CD4-positive, alpha-beta T cell treated with Interleukin-6 for 4 hours (primary cell): ENCODE measurements around the gene PRDM15.

Source experiments
- DNase-seq: peaks from one replicate; pipeline ENCODE4 v3.0.0-alpha.2; 2020; ENCODE audit warnings: mixed read lengths

The PRDM15 gene

DNA sequence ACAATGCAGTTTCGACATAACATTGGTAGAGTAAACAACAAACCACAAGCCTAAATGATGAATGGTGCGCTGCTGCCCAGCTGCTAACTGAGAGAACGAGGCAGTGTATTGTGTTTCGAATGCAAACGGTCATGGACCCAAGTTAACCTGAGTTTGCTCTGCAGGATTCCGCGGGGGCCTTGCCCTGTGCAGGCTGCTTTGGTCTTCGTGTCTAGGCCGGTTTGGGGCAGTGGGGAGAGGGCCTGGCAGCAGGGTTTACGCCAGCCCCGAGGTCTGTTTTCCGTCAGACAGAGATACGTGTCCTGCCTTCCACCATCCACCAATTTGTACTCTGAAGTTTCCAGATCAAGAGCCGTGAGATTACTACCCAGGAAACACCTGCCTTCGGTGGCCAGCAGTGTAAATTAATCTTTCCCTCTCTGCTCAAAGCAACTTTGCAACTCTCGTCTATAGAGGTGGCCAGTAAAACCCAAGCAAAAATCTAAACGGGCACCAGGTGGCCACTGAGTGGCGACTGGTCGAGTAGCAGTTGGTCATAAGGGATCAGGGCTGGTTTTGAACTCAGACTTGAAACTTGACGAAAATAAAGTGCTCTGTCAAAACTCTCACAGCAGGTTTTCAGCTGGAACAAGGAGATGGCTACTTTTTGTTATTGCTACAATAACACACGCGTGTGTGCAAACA lies 6.3 kb upstream of the PRDM15 start:
- no peak for DNase-seq

DNA sequence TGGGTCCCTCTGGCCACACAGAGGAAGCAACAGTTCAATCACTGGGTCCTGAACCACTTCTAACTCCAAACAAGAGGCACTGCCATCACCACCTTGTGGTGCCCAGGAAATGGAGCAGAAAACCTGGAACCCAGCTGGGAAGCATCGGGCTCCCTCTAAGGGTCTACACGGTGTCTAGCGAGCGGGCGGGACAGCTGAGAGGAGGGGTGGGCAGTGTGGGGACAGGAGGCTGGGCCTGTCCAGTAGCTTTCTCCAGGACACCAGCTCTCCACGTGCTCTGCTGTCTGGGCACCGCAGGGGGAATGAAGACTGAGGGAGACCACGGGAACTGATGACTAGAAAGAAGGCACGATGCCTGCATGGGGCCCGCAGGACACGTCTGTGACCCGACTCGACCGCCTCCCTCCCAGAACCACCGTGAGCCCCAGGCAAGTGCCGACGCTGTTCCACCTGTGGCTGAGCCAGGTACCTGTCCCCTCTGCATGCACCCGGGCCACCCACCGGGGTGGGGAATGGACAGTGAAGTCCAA lies 5.4 kb upstream of the PRDM15 start:
- DNase-seq = no peak

DNA sequence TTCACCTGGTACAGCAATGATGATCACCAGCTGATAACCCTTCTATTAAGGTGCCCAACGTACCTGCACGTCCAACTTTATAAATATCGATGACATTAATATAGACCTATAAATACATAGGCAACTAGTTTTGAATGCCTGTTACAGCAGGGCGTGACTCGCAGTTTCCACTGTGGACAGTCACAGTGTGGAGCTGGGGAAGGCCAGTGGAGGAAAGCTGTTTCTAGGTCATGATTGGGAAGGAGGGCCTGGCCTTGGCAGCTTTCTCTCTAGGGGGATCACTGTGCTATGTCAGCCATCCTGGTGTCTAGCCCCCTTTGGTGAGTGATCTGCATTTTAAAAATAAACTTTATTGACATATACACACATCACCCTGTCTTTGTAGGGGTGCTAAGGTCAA lies 4.4 kb upstream of the PRDM15 start:
- no peak for DNase-seq

DNA sequence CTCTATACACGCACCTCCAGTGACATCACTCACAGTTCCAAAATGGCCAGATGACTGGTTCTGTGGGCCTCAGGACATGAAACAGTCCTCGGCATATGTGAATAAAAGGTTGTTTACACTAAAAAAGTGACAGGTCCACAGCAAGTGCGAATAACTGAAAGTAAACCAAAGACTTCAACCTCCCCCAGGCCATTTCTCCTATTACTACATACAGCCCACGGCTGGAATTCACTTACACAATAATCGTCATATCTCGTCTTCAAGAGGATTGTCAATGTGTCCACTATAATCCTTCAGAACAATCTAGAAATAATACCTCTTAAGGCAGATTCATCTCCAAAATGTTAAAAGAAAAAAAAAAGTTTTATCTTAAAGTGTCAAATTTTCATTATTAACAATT lies 1.9 kb upstream of the PRDM15 start:
- no peak for DNase-seq

DNA sequence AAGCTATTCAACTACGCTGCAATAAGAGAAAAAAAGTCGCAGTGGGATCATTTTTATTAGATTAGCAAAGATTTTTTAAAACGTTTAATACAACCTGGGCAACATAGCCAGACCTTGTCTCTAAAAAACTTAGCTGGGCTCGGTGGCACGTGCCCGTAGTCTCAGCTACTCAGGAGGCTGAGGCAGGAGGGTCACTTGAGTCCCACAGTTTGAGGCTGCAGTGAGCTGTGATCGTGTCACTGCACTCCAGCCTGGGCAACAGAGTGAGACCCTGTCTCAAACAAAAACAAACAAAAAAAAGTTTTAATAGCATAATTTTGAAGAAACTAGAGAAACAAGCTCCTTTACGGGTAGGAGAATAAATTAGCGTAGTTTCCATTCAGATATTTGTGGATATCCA lies 1.0 kb upstream of the PRDM15 start:
- DNase-seq = no peak

DNA sequence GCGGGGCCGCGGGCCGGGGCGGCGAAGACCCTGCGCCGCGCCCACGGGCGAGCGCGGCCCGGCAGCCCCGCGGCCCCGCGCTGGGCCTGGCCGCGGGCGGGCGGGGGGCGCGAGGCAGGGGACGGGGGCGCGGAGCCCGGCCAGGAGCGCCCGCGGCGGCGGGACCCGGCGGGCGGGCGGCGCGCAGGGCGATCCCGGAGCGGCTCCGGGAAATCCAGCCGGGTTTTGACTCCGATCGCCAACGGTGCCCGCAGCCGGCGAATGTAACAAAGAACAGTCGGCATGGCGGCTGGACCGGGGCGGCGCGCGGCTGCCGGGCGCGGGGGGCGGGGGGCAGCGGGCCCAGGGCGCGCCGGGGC lies 334 bp downstream of the PRDM15 start:
- peak; percentile 81 for DNase-seq

DNA sequence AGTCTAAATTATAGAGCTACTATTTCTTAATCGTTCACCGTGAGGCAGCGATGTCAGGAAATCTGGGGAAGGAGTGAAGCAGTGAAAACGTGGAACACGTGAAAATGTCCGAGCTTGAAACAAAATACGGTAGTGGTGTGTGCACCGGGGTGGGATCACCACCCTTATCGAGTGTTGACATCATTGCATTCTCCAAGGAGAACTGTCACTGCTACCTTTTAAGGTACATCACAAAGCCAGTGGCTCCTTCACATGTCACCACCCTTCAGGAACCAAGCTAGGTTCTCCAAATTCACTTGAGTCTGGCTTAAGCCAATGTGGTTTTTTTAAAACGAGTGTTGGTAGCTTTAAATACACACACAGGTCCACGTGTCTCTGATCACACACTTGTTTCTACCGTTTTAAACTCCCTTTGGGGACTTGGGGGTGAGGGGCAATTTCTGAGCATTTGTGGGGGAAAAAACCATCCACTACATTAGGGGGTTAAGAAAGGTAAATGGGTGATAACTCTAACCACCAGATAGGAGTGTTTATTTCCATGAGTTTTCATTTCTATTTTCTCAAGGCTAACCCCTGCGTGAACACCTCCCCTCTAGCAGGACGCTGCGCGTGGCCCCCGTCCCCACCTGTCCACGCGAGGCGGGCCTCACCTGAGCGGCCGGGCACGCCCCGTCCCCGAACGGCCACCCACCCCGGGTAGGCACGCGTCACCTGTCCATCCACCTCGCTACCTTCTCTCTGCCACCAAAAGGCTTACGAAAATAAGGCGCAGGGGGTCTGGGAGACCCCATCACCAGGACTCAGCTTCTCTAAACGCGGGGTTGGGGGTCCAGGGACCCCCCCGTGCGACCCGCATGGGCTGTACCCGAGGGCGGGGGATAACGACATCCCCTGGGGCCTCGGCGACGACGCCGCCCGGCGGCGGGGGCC lies 978 bp downstream of the PRDM15 start:
- DNase-seq = peak; percentile 46

DNA sequence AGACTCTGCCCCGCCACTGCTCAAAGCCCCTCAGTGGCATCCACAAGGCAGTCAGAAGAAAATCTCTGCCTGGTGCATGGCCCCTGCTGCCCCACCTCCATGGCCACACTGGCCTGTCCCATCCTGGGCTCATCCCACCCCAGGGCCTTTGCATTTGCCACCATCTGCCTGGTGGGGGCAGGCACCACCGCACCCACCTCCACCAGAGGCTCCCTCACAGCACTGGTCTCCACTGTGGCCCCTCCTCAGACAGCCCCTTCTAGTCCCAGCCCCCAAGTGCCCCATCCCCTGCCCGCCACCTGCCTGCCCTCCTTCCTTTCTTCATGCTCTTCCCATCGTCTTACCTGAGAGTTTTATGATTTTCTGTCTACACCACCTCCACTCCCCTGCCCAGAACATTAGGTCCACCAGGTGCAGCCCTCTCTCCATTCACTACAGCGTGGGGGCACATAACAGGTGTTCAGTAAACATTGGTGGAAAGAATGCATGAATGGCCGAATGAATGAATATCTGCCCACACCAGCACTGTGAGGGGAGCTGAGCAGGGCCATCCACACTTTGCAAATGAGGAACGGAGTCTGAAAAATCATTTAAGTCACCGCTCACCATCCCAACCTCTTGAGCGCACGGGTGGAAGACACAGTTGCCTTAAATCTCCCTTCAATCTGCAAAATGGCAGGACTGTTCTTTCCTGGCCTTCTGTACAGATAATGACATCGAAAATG lies 2.1 kb downstream of the PRDM15 start:
- DNase-seq = no peak

DNA sequence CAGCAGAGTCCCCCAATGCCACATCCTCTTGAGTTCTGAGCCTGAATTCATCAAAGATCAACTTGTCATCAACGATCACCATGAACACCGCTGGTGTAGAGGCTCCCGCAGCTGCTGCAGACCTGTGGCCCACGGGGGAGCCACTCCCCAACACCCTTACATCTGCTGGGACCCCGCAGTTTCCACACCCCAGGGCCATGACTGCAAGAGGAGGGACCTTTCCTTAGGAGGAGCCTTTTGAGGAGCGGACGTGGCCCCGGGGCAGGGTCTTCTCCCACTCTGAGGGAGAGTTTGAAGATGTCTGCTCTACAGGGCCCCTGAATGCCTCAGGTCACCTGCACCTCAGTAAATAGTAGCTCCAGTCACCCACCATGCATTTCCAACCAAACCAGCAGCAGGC lies 2.7 kb downstream of the PRDM15 start:
- DNase-seq = no peak

DNA sequence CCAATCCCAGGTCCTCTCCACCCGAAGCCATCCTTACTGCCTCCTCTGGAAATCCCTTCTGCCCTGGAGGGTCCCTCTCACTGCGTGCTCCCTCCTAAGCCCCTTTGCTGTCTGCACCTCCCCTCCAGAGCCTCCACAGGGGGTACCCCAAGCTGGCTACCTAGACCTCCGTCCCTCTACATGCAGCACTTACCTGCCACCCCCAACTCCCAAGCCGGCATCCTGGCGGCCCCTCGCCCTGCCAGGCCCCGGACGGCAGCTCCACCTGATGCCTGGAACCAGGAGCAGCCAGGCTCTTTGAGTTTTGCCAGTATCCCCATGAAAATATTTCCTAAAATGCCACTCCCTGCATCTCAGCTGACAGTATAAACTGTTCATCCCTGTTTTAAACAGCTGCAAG lies 4.1 kb downstream of the PRDM15 start:
- DNase-seq = no peak

DNA sequence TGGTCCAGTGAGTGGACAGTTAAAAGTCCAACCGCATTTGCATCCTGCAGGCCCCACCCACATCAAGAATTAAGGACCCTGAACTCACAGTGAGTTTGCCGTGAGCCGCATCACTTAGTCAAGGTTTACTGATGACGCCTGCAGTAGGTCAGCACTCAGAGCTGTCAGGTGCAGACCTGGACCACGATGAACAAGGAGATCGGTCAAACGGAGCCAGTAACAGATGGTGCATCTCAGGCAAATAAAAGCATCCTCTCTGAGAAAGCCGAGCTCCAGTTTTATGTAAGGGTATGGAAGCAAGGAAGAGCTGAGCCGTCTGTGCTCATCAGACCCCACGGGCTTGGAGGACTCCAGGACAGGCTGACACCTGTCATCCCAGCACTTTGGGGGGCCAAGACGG lies 4.5 kb downstream of the PRDM15 start:
- DNase-seq = no peak

DNA sequence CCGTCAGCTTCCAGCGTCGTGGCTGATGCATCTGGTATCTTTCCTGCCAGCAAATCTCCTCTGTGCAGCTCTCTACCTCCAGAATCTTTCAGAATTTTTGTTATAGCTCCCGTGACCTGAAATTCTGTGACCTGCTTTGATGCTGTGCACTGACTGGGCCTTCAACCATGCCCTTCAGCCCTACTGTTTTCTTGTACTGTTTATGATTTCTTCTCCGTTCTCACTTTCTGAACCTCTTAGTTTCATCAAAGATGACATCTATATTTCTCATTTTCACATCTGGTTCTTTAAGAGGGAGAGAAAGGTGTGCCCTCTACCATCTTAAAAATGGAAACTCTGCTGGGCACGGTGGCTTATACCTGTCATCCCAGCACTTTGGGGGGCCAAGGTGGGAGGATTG lies 5.7 kb downstream of the PRDM15 start:
- DNase-seq = no peak

DNA sequence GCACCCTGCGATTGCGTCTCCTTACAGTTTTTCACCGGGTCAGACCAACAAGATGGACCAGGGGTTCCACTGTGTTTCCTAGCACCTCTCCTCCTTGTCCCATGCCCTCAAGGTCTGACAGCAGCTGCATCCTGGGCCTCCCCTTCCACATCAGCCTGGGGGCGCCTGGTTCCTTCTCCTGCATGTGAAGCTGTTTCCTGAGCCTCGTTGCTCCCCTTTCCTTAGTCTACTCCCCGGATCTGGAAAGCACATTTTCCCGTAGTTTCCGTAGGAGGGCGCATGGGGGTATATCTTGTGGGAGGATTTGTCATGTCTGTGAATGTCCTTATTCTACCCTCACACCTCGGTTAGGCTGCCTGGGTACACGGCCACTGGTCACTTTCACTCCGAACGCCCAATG lies 6.1 kb downstream of the PRDM15 start:
- no peak for DNase-seq

DNA sequence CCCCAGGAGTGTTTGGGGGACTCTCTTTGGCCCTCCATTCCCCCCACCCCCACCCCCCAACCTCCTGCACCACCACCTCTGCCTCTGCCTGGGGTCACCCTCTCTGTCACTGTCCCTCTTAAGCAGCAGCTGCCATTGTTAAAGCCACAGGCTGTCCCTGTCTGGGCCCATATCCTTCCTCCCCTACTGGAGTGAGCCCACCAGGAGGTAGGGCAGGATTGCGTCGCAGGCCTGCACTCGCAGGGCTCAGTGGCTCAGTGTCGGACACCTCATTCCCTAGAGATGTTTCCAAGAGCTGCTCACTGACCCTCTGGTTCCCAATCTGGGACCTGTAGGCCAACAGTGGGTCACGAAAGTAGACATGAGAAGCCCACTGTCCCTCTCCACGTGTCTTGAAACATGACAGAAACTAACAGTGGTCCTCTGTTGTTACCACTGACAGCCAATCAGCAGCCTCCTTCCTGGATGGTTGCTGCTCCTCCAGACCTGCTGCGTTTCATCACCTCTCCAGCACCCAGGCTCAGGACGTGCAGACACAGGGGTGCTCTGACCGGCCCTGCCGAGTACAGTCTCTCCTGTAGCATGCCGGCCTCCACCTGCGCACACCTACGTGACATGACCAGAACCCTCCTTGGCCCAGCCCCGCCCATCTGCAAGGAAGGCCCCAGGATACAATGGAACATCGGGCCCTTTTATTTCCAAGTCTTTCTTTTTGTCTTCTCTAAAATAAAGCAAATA lies 7.7 kb downstream of the PRDM15 start:
- DNase-seq = no peak

DNA sequence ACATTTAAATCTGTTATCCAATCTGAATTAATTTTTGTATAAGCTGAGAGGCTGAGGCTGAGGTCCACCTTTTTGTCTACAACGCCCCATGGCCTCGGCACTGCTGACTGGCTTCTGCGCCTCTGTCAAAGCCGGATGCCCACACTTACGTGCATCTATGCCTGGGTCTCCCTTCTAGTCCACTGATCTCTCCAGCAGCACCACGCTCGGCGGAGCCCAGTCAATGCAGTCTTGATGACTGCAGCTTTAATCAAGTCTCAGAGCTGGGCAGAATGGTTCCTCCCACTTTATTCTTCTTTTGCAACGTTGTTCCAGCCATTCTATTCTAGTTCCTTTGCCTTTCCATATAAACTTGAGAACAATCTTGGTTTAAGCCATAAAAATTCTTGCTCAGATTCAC lies 9.4 kb downstream of the PRDM15 start:
- DNase-seq = no peak

DNA sequence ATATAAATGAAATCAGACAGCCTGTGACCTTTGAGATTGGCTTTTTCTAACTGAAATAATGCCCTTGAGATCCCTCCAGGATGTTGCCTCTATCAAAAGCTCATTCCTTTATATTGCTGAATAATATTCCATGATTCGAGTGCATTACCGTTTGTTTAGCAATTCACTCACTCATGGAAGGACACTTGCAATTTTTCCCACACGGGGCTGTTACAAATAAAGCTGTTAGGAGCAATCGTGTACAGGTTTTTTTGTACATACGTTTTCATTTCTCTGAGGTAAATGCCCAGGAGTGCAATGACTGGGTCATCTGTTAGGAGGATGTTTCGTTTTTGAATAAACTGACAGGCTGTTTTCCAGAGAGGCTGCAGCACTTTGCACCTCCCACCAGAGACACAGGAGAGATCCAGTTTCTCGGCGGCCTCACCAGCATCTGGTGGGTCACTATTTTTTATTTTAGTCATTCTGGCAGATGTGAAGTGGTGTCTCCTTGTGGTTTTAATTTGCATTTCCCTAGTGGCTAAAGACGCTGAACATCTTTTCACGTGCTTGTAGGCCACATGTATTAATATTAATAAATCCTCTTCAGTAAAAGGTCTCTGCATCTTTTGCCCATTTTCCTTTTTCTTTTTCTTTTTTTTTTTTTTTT lies 11.0 kb downstream of the PRDM15 start:
- DNase-seq = no peak

DNA sequence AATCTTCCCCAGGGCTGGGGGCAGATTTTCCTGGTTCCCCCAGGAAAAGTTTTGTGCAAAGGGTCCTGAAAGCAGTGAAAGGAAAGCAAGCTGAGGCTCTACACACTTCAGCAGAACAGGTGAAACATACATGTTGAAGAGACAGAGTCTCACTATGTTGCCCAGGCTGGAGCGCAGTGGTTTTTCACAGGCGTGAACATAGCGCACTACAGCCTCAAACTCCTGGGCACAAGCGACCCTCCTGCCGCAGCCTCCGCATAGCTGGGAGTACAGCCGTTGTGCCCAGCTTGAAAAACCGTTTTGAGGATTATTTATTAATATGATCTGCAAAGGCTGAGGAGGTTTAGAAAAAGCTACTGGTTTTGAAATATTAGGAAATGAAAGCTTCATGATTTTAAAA lies 11.8 kb downstream of the PRDM15 start:
- DNase-seq = no peak

DNA sequence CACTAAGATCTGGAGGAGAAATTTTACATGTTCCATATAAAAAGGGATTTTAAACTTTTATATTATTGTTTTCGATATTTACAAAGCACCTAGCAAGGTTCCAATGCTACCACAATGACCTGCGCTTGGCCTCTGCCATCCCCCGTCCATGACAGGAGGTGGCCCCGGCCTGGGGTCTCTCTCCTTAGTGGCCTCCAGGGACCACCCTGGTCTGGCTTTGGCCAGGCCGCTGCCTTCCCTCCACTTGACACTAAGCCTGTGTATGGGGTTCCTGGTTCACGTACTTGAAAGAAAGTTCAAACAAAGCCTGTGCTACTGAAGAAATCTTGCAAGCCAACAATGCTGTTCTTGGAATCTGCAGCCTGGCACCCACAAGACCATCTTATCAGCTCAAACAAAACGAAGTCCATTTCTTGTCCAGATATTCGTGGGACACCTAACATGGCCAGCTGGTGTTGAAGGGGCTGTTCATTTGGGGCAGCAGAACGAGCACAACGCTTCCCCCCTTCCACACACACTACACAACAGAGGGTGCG lies 12.8 kb downstream of the PRDM15 start:
- no peak for DNase-seq

DNA sequence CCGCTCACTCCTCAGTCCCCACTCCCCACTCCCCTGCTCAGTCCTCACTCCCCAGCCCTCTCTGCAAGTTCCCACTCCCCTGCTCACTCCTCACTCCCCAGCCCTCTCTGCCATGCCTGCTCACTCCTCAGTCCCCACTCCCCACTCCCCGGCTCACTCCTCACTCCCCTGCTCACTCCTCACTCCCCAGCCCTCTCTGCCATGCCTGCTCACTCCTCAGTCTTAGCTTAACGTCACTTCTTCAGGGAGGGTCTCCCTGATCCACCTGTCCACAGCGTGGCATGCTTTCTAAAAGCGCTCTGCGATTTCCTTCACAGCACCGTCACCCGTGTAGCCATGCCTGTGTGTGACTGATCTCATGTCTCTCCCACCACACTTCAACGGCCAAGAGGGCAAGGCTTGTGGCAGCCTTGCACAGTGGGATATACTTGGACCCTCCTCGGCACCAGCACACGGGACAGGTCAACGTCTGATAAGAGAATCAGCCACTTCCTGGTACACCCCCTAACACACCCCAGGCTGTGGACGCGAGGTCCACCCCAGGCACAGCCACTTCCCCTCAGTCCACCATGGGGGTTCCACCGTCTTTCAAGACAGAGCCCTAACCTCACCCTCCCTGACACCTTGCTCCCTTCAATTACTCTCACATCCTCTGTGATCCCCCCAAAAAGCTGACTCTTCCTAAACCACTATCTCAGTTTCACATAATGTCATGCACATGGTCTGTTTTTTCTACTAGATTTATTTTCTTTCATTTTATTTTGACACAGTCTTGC lies 14.0 kb downstream of the PRDM15 start:
- DNase-seq = no peak

DNA sequence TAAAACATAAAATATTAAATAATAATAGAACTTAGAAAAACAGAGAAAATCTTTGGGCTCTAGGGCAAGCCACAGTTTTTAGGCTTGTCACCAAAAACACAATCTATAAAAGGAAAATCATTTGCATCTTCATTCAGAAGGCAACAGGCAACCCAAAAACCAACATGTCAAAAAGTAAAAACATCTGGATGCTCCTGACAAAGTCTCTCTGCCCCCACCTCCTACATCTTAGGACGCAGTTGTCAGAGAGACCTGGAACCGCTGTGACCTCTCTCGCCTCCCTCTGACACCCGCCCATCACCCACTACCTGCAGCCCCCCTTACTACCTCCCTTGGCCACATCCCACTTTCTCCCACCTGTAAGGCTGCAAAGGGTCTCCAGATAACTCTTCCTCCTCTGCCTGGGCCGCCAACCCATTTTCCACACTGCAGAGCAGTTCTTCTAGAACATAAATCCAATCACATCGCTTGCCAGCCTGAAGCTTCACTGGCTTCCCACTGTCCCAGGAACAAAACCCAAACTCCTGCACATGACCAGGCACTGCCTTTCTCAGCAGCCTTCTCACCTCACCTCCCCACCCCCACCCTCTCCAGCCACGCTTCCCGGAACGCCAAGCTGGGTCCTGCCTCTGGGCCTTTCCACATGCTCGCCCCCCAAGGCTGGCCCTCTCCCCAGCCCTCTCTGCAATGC lies 14.7 kb downstream of the PRDM15 start:
- DNase-seq = no peak

DNA sequence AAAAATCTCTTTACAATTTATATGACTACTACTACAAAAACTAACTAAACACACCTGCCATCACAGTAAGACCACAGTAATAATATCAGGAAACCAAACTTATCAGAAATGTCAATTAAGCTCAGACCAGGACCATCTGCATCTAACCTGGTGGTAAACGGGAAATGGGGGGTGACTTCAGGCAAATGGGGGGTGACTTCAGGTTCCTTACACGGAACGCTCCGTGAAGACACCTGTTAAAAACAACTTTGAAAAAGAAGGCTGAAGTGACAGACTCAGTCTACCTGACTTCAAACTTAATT lies 15.8 kb downstream of the PRDM15 start:
- no peak for DNase-seq
